HL-60 (cell line): Measurements from ENCODE around the gene HMGN3.

ENCODE experiments used
- DNase-seq, 2 experiments: peaks; one replicate each; pipeline ENCODE4 v3.0.0-alpha.2; 2010 to 2020; ENCODE audit warnings: low read depth in 1 of 2, low spot score in 1 of 2
- H3K27ac ChIP-seq: fragments of 250-450 bp; sonication (Bioruptor Pico); replicated peaks from 2 replicates; pipeline ENCODE4 v1.5.1; 2020; ENCODE audit warnings: mild to moderate bottlenecking, moderate library complexity
- H3K27me3 ChIP-seq: fragments of 250-450 bp; sonication (Bioruptor Pico); 2 replicates; pipeline ENCODE4 v1.5.1; 2021; ENCODE audit warnings: mild to moderate bottlenecking, moderate library complexity; ENCODE audit not compliant: insufficient read depth, poor library complexity, severe bottlenecking
- H3K4me3 ChIP-seq: replicated peaks from 2 replicates; pipeline ENCODE4 v1.5.1; 2011; ENCODE audit warnings: mild to moderate bottlenecking, control low read depth, low read length; ENCODE audit not compliant: insufficient read depth
- GABPA ChIP-seq: IDR thresholded peaks from 2 replicates; pipeline ENCODE4 v1.6.1; 2012; ENCODE audit warnings: low read depth
- POLR2AphosphoS5 ChIP-seq: IDR thresholded peaks from 2 replicates; pipeline ENCODE4 v1.6.1; 2012; ENCODE audit warnings: low read depth
- SPI1 ChIP-seq: IDR thresholded peaks from 2 replicates; pipeline ENCODE4 v1.6.1; 2012; ENCODE audit warnings: low read depth, mild to moderate bottlenecking, borderline replicate concordance
- TF ChIP-seq, protein P1 (sequence below): IDR thresholded peaks from one replicate; pipeline ENCODE4 v1.5.1; 2011; ENCODE audit warnings: low read length, control low read depth, inconsistent platforms; ENCODE audit not compliant: insufficient read depth
- TF ChIP-seq, protein P2 (sequence below): IDR thresholded peaks from 2 replicates; pipeline ENCODE4 v1.6.1; 2012; ENCODE audit warnings: low read depth; ENCODE audit not compliant: insufficient replicate concordance

HMGN3 gene

DNA sequence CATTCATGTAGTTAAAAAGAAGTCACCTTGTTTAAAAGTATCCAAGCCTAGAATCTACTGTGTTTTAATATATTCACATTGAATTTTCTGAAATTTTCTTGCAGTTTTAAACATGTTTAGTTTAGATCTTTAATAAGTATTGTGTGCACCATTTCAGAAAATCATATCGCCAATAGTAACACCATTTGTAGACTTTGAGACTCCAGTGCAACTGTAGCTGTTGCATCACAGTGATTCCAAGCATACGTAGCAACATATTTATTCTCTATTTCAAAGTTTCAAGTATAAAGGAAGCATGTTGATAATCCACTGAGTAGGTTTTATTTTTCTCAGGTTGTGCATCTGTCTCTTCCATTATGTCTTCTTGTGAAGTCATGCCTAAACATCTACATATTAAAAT lies 46.4 kb downstream of the HMGN3 start:
- Histone ChIP-seq H3K27ac (no peak overlapping the region), H3K27me3 (no peaks in the 10 kb centered on the region), H3K4me3 (no peak overlapping the region)
- no peak for DNase-seq
- TF ChIP-seq, protein P1, sequence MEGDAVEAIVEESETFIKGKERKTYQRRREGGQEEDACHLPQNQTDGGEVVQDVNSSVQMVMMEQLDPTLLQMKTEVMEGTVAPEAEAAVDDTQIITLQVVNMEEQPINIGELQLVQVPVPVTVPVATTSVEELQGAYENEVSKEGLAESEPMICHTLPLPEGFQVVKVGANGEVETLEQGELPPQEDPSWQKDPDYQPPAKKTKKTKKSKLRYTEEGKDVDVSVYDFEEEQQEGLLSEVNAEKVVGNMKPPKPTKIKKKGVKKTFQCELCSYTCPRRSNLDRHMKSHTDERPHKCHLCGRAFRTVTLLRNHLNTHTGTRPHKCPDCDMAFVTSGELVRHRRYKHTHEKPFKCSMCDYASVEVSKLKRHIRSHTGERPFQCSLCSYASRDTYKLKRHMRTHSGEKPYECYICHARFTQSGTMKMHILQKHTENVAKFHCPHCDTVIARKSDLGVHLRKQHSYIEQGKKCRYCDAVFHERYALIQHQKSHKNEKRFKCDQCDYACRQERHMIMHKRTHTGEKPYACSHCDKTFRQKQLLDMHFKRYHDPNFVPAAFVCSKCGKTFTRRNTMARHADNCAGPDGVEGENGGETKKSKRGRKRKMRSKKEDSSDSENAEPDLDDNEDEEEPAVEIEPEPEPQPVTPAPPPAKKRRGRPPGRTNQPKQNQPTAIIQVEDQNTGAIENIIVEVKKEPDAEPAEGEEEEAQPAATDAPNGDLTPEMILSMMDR, result no peak
- TF ChIP-seq, protein P2, sequence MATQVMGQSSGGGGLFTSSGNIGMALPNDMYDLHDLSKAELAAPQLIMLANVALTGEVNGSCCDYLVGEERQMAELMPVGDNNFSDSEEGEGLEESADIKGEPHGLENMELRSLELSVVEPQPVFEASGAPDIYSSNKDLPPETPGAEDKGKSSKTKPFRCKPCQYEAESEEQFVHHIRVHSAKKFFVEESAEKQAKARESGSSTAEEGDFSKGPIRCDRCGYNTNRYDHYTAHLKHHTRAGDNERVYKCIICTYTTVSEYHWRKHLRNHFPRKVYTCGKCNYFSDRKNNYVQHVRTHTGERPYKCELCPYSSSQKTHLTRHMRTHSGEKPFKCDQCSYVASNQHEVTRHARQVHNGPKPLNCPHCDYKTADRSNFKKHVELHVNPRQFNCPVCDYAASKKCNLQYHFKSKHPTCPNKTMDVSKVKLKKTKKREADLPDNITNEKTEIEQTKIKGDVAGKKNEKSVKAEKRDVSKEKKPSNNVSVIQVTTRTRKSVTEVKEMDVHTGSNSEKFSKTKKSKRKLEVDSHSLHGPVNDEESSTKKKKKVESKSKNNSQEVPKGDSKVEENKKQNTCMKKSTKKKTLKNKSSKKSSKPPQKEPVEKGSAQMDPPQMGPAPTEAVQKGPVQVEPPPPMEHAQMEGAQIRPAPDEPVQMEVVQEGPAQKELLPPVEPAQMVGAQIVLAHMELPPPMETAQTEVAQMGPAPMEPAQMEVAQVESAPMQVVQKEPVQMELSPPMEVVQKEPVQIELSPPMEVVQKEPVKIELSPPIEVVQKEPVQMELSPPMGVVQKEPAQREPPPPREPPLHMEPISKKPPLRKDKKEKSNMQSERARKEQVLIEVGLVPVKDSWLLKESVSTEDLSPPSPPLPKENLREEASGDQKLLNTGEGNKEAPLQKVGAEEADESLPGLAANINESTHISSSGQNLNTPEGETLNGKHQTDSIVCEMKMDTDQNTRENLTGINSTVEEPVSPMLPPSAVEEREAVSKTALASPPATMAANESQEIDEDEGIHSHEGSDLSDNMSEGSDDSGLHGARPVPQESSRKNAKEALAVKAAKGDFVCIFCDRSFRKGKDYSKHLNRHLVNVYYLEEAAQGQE, result no peak
- TF ChIP-seq SPI1, result no peak
- TF ChIP-seq GABPA, result no peak
- TF ChIP-seq POLR2AphosphoS5, result no peak

DNA sequence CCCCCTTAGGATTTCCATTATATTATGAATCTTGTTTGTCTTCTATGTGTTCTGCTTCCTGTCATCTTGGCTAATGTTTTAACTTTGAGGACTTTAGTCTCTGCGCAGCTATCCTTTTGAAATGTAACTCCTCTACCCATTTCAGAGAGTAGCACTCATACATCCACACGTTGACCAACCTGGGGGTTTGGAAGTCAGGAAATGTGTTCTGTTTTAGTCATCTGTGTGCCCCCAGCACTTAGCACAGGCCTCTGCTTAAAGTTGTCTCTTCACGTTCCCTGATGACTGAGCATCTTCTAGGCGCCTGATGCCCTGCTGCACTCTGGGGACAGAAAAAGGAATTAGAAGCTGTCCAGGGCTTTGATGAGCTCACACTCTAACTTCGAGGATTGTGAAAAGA lies 47.9 kb downstream of the HMGN3 start:
- no peak overlapping the region for H3K4me3 ChIP-seq
- H3K27ac ChIP-seq, result no peak overlapping the region
- TF ChIP-seq, protein P1, result no peak
- TF ChIP-seq SPI1 (no peak), GABPA (no peak), POLR2AphosphoS5 (no peak)
- TF ChIP-seq, protein P2, result no peak
- no peak for DNase-seq
- no peaks in the 10 kb centered on the region for H3K27me3 ChIP-seq

DNA sequence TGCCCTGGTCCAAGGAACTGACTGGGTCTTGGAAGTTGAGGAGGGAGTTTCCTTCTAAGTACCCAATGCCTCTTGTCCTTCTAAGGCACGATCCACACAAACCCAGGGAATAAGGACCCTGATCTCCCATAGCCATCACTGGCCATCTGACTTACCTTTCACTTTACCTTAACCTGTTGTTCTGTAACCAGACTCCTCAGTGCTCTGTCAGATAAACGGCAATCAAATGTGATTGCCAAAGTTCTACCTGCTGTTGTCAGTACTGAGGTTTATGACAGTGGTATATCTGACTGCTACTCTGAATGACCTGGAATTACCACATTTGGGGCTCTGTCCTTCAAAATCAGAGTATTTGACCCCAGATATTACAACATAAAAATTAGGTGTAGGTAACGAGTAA lies 49.8 kb downstream of the HMGN3 start:
- no peak overlapping the region for H3K4me3 ChIP-seq
- no peak for TF ChIP-seq GABPA
- TF ChIP-seq POLR2AphosphoS5, result no peak
- TF ChIP-seq, protein P2, result no peak
- TF ChIP-seq SPI1, result no peak
- TF ChIP-seq, protein P1, result no peak
- no peaks in the 10 kb centered on the region for H3K27me3 ChIP-seq
- DNase-seq, result no peak
- H3K27ac ChIP-seq, result no peak overlapping the region
